Endodermal cell (in vitro differentiated cells): ENCODE results near the gene GLG1. TPM values are rescaled to one million over a fixed set of nuclear protein-coding genes. Genes with fewer than 3 reads are reported as not detected.

ENCODE experiments used
- DNase-seq: peaks from one replicate; pipeline ENCODE4 v3.0.0-alpha.2; 2017
- H3K27ac ChIP-seq: 2 replicates; pipeline ENCODE4 v1.5.1; 2013; ENCODE audit warnings: mild to moderate bottlenecking, low read depth, low read length, moderate library complexity
- H3K27me3 ChIP-seq: 2 replicates; pipeline ENCODE4 v1.6.1; 2013; ENCODE audit warnings: mild to moderate bottlenecking, low read length, moderate library complexity; ENCODE audit not compliant: insufficient read depth, control insufficient read depth, poor library complexity, severe bottlenecking
- H3K36me3 ChIP-seq: 2 replicates; pipeline ENCODE4 v1.7.0; 2013; ENCODE audit warnings: mild to moderate bottlenecking, low read length, moderate library complexity; ENCODE audit not compliant: control insufficient read depth, insufficient read depth
- H3K4me1 ChIP-seq: one replicate; pipeline ENCODE4 v1.7.0; 2013; ENCODE audit warnings: low read length; ENCODE audit not compliant: control insufficient read depth, insufficient read depth
- H3K4me3 ChIP-seq: 2 replicates; pipeline ENCODE4 v1.5.1; 2013; ENCODE audit warnings: mild to moderate bottlenecking, low read length, moderate library complexity
- H3K9ac ChIP-seq: 2 replicates; pipeline ENCODE4 v1.6.1; 2013; ENCODE audit warnings: mild to moderate bottlenecking, low read length, moderate library complexity; ENCODE audit not compliant: poor library complexity, severe bottlenecking; ENCODE audit errors: extremely low read depth
- H3K9me3 ChIP-seq: 2 replicates; pipeline ENCODE4 v1.6.1; 2013; ENCODE audit warnings: mild to moderate bottlenecking, low read length, moderate library complexity; ENCODE audit not compliant: control insufficient read depth
- H3K27ac Mint-ChIP-seq: 2 replicates; pipeline ENCODE4 v1.8.0; 2020; ENCODE audit warnings: mixed read lengths
- H3K27me3 Mint-ChIP-seq: 2 replicates; pipeline ENCODE4 v1.8.0; 2021; ENCODE audit warnings: mild to moderate bottlenecking, mixed read lengths; ENCODE audit not compliant: insufficient read depth
- H3K36me3 Mint-ChIP-seq: 2 replicates; pipeline ENCODE4 v1.8.0; 2020; ENCODE audit warnings: low read depth, mixed read lengths
- H3K4me1 Mint-ChIP-seq: 2 replicates; pipeline ENCODE4 v1.8.0; 2020; ENCODE audit warnings: mixed read lengths
- H3K4me3 Mint-ChIP-seq: 2 replicates; pipeline ENCODE4 v1.8.0; 2020; ENCODE audit warnings: mild to moderate bottlenecking, moderate library complexity, mixed read lengths
- H3K9me3 Mint-ChIP-seq: 2 replicates; pipeline ENCODE4 v1.8.0; 2020; ENCODE audit warnings: mild to moderate bottlenecking, mixed read lengths
- WGBS, 2 experiments: methylation state at CpG; one replicate each; pipeline versions ENCODE4 v1.1.5 to v1.1.7; 2013; ENCODE audit warnings: missing lambda C conversion rate in 2 of 2, mixed read lengths in 1 of 2; ENCODE audit not compliant: insufficient coverage in 1 of 2, insufficient read length in 1 of 2; 5-methylcytosine and 5-hydroxymethylcytosine counted together
- total RNA-seq, 2 donors: library from RNA; stranded (reverse); fragmentation: NEBNext Ultra II Directional in 1 of 2; extraction: Animal tissue kit (Norgen Biotek cat#: 25700) in 1 of 2; gene quantifications; 2 replicates in 1 of 2; 3 replicates in 1 of 2; pipeline ENCODE4 v1.2.1, GENCODE V29; 2021
- TF ChIP-seq, protein P1 (sequence below): fragments of 200-600 bp; sonication (generic); conservative IDR thresholded peaks from 2 replicates; pipeline ENCODE4 v1.5.0; 2021; ENCODE audit warnings: antibody characterized with exemption, mild to moderate bottlenecking

GLG1 gene
- total RNA-seq, 2 donors from 2014 or later: 120 to 136 TPM

GRCh38 chr16:74455619-74456289, 151.2 kb downstream of the GLG1 start:
- Mint-ChIP-seq H3K36me3 (peaks cover 80% of the 10 kb centered on the region), H3K4me3 (no peak overlapping the region)
- peak overlapping the region; percentile 36 for H3K27ac ChIP-seq

GRCh38 chr16:74455213-74455612, 151.7 kb downstream of the GLG1 start:
- Mint-ChIP-seq H3K27me3 (no peaks in the 10 kb centered on the region), H3K36me3 (peaks cover 76% of the 10 kb centered on the region), H3K27ac (no peak overlapping the region), H3K9me3 (no peaks in the 10 kb centered on the region), H3K4me1 (no peaks in the 10 kb centered on the region), H3K4me3 (no peak overlapping the region)
- peaks cover 72% of the 10 kb centered on the region for H3K36me3 ChIP-seq
- DNase-seq: no peak
- H3K4me1 ChIP-seq: no peaks in the 10 kb centered on the region
- H3K9me3 ChIP-seq: no peaks in the 10 kb centered on the region
- H3K27ac ChIP-seq: peak overlapping the region; percentile 36
- no peaks in the 10 kb centered on the region for H3K27me3 ChIP-seq
- TF ChIP-seq, protein P1, sequence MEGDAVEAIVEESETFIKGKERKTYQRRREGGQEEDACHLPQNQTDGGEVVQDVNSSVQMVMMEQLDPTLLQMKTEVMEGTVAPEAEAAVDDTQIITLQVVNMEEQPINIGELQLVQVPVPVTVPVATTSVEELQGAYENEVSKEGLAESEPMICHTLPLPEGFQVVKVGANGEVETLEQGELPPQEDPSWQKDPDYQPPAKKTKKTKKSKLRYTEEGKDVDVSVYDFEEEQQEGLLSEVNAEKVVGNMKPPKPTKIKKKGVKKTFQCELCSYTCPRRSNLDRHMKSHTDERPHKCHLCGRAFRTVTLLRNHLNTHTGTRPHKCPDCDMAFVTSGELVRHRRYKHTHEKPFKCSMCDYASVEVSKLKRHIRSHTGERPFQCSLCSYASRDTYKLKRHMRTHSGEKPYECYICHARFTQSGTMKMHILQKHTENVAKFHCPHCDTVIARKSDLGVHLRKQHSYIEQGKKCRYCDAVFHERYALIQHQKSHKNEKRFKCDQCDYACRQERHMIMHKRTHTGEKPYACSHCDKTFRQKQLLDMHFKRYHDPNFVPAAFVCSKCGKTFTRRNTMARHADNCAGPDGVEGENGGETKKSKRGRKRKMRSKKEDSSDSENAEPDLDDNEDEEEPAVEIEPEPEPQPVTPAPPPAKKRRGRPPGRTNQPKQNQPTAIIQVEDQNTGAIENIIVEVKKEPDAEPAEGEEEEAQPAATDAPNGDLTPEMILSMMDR: no peak
- no peak overlapping the region for H3K4me3 ChIP-seq
- H3K9ac ChIP-seq: no peak overlapping the region
- 93 to 100% methylated on average over 6 to 7 of the region's 7 CpGs for WGBS, 2 experiments

More at GRCh38 chr16:74455619-74456289, 151.2 kb downstream of the GLG1 start:
- Histone ChIP-seq H3K27me3 (no peaks in the 10 kb centered on the region), H3K9ac (no peak overlapping the region), H3K4me1 (no peaks in the 10 kb centered on the region), H3K9me3 (no peaks in the 10 kb centered on the region), H3K36me3 (peaks cover 76% of the 10 kb centered on the region), H3K4me3 (no peak overlapping the region)
- Mint-ChIP-seq H3K27ac (no peak overlapping the region), H3K9me3 (no peaks in the 10 kb centered on the region), H3K27me3 (no peaks in the 10 kb centered on the region), H3K4me1 (no peaks in the 10 kb centered on the region)
- DNase-seq: no peak
- TF ChIP-seq, protein P1: no peak
- 96% methylated on average over 9 to 10 of the region's 10 CpGs for WGBS, 2 experiments

DNA sequence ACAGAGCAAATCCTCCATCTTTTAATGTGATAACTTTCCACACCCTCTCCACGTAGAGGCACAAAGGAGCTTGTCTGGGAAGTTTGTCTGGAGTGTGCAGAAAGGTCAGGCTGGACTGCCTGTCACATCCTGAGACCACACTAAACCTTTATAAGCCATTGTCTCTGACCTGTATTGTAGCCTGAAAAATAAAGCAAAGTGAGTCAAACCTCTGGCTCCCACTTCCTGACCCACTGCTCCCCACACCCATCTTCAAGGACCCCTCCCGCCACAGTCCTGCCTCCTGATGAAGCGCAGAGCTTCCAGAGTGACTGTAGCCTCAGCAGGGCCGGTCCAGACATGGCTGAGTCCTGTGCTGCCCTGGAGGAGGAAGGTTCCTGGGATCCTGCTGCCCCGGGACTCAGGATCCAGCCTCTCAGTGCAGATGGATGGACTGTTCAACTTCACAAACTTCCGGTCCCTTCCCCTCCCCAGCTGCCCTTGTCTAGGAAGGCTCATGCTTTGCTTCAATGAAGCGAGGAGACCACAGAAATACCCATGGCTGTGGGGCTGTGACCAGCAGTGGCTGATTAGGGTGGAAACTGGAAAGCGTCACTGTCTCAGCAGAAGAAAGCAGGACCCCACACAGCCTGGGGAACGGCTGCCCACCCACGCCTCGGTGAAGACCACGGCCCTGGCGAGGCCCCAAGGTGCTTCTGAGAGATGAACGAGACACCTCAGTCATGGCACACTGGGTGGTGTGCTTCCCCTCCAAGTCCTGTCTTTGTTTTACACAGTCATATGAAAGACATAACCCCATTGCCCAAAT, 154.8 kb downstream of the GLG1 start:
- DNase-seq: no peak
- 97% methylated on average over 5 to 14 of the region's 14 CpGs for WGBS, 2 experiments
- TF ChIP-seq, protein P1: no peak
- no peaks in the 10 kb centered on the region for H3K27me3 ChIP-seq
- H3K9ac ChIP-seq: no peak overlapping the region
- Mint-ChIP-seq H3K27ac (no peak overlapping the region), H3K4me1 (no peaks in the 10 kb centered on the region), H3K9me3 (no peaks in the 10 kb centered on the region), H3K4me3 (no peak overlapping the region), H3K27me3 (no peaks in the 10 kb centered on the region), H3K36me3 (peaks cover 64% of the 10 kb centered on the region)
- peaks cover 54% of the 10 kb centered on the region for H3K36me3 ChIP-seq
- no peak overlapping the region for H3K4me3 ChIP-seq
- no peaks in the 10 kb centered on the region for H3K9me3 ChIP-seq
- H3K27ac ChIP-seq: no peak overlapping the region
- H3K4me1 ChIP-seq: no peaks in the 10 kb centered on the region
